GM12878 (cell line): ENCODE data around the gene TSC22D1. TPM values are rescaled to one million over a fixed set of nuclear protein-coding genes. Genes with fewer than 3 reads are reported as not detected.

Source experiments
- ATAC-seq: fragments of 200-7000 bp; cut with Tn5 transposase; 3 replicates; pipeline ENCODE4 v1.9.1; 2020; ENCODE audit warnings: mild to moderate bottlenecking, moderate library complexity
- BruUV-seq: library from RNA; stranded (reverse); fragments of 400-500 nt; replicated peaks from 2 replicates; lab custom pipeline; 2021; lab: Mats Ljungman, UMichigan
- CTCF ChIA-PET: fragments of 300-600 bp; sonication (Branson Sonifier 250); formaldehyde crosslinking; extraction: SDS; loops from one replicate; lab custom pipeline; 2021; ENCODE audit warnings: inconsistent platforms; lab: Yijun Ruan, JAX
- POLR2A ChIA-PET: fragments of 350-600 bp; formaldehyde crosslinking; extraction: SDS; loops from one replicate; lab custom pipeline; 2021; ENCODE audit warnings: inconsistent platforms; lab: Charles Lee
- RAD21 ChIA-PET: fragments of 300-600 bp; sonication (Branson Sonifier 250); formaldehyde crosslinking; loops from one replicate; lab custom pipeline; 2023; ENCODE audit warnings: antibody characterized with exemption; ENCODE audit not compliant: unreplicated experiment; lab: Charles Lee
- SMC1A ChIA-PET: fragments of 300-600 bp; sonication (Branson Sonifier 250); formaldehyde crosslinking; loops from one replicate; lab custom pipeline; 2023; ENCODE audit not compliant: unreplicated experiment, uncharacterized antibody; lab: Charles Lee
- DNase-seq: peaks from one replicate; pipeline ENCODE4 v3.0.0-alpha.2; 2011; ENCODE audit warnings: low read depth, low spot score
- FAIRE-seq: peaks from 3 replicates; lab custom pipeline; 2011; peaks lifted over from hg19 to GRCh38; lab: Jason Lieb, UNC
- H2AFZ ChIP-seq: 2 replicates; pipeline ENCODE4 v1.6.0; 2011; ENCODE audit warnings: low read depth, low read length, control low read depth; ENCODE audit not compliant: control insufficient read depth
- H3K27ac ChIP-seq: 2 replicates; pipeline ENCODE4 v1.5.1; 2011; ENCODE audit warnings: control low read depth; ENCODE audit not compliant: control insufficient read depth, insufficient read depth
- H3K27me3 ChIP-seq, 2 experiments: replicated peaks in 1 of 2; 2 replicates each; pipeline versions ENCODE4 v1.6.0 to v1.6.1; 2011; ENCODE audit warnings: low read length in 1 of 2; ENCODE audit not compliant: control insufficient read depth in 2 of 2, insufficient read depth in 2 of 2
- H3K36me3 ChIP-seq, 2 experiments: 2 replicates each; pipeline ENCODE4 v1.5.1; 2011; ENCODE audit warnings: low read length in 1 of 2; ENCODE audit not compliant: control insufficient read depth in 2 of 2, insufficient read depth in 2 of 2
- H3K4me1 ChIP-seq: 2 replicates; pipeline ENCODE4 v1.6.1; 2011; ENCODE audit warnings: mild to moderate bottlenecking, low read length, moderate library complexity, mixed read lengths; ENCODE audit not compliant: control insufficient read depth, insufficient read depth
- H3K4me2 ChIP-seq: 2 replicates; pipeline ENCODE4 v1.6.0; 2011; ENCODE audit warnings: control low read depth; ENCODE audit not compliant: control insufficient read depth, insufficient read depth
- H3K4me3 ChIP-seq: fragments of 200-600 bp; sonication (generic); 2 replicates; pipeline ENCODE4 v1.5.1; 2016
- H3K79me2 ChIP-seq: 2 replicates; pipeline ENCODE4 v1.6.0; 2011; ENCODE audit warnings: low read length; ENCODE audit not compliant: control insufficient read depth, insufficient read depth
- H3K9ac ChIP-seq: 2 replicates; pipeline ENCODE4 v1.8.0; 2011; ENCODE audit warnings: low read length, control low read depth, mixed read lengths; ENCODE audit not compliant: control insufficient read depth, insufficient read depth
- H3K9me3 ChIP-seq: replicated peaks from 3 replicates; pipeline ENCODE4 v1.5.1; 2011; ENCODE audit warnings: mild to moderate bottlenecking, low read length; ENCODE audit not compliant: control insufficient read depth, insufficient read depth
- H4K20me1 ChIP-seq: 2 replicates; pipeline ENCODE4 v1.6.0; 2011; ENCODE audit not compliant: control insufficient read depth, insufficient read depth
- DPF2 ChIP-seq: fragments of 450-650 bp; IDR thresholded peaks from 2 replicates; pipeline ENCODE4 v1.6.1; 2017; ENCODE audit warnings: mild to moderate bottlenecking
- ETV6 ChIP-seq, 2 experiments: fragments of 450-650 bp in 1 of 2; IDR thresholded peaks in 1 of 2; conservative IDR thresholded peaks in 1 of 2; 2 replicates each; pipeline ENCODE4 v1.6.1; 2014; ENCODE audit warnings: antibody characterized with exemption in 1 of 2, borderline replicate concordance in 1 of 2, low read depth in 1 of 2, mild to moderate bottlenecking in 1 of 2, moderate library complexity in 1 of 2
- MYC ChIP-seq: IDR thresholded peaks from 2 replicates; pipeline ENCODE4 v1.6.1; 2011; ENCODE audit warnings: mild to moderate bottlenecking, low read length, moderate library complexity, inconsistent platforms; ENCODE audit not compliant: insufficient read depth, insufficient replicate concordance, insufficient read length, severe bottlenecking
- POU2F2 ChIP-seq: IDR thresholded peaks from 3 replicates; pipeline ENCODE4 v1.6.1; 2011; ENCODE audit warnings: low read depth, mild to moderate bottlenecking, low read length, borderline replicate concordance
- RFX5 ChIP-seq: IDR thresholded peaks from 2 replicates; pipeline ENCODE4 v1.6.1; 2011; ENCODE audit warnings: low read depth, low read length, improper control_type of control experiment
- SMAD1 ChIP-seq: fragments of 450-650 bp; IDR thresholded peaks from 2 replicates; pipeline ENCODE4 v1.6.1; 2018; ENCODE audit warnings: mild to moderate bottlenecking, low read depth; ENCODE audit not compliant: partially characterized antibody
- SPI1 ChIP-seq: IDR thresholded peaks from 2 replicates; pipeline ENCODE4 v1.6.1; 2011; ENCODE audit warnings: low read depth, mild to moderate bottlenecking, low read length, moderate library complexity, borderline replicate concordance; ENCODE audit not compliant: insufficient read depth
- TCF12 ChIP-seq: IDR thresholded peaks from 2 replicates; pipeline ENCODE4 v1.6.1; 2011; ENCODE audit warnings: low read depth, mild to moderate bottlenecking, low read length
- TCF7 ChIP-seq: IDR thresholded peaks from 2 replicates; pipeline ENCODE4 v1.6.1; 2014; ENCODE audit warnings: antibody characterized with exemption, borderline replicate concordance
- ZNF592 ChIP-seq: fragments of 450-650 bp; IDR thresholded peaks from 2 replicates; pipeline ENCODE4 v1.6.1; 2017; ENCODE audit warnings: mild to moderate bottlenecking, moderate library complexity
- ZSCAN29 ChIP-seq: fragments of 450-650 bp; IDR thresholded peaks from 2 replicates; pipeline ENCODE4 v1.6.1; 2017; ENCODE audit warnings: mild to moderate bottlenecking, moderate library complexity
- ZZZ3 ChIP-seq: IDR thresholded peaks from 2 replicates; pipeline ENCODE4 v1.6.1; 2011; ENCODE audit warnings: low read depth; ENCODE audit not compliant: control insufficient read depth, insufficient read length
- WGBS: methylation state at CpG from one replicate; pipeline ENCODE4 v1.1.6; 2016; ENCODE audit warnings: low lambda C conversion rate; ENCODE audit not compliant: insufficient replicate concordance, insufficient coverage; ENCODE audit errors: missing lambda C conversion rate; 5-methylcytosine and 5-hydroxymethylcytosine counted together
- in situ Hi-C: fragments of 300-500 bp; cut with MboI; formaldehyde crosslinking; loops from 9 replicates; pipeline ENCODE4 v1.14.3; 2018; ENCODE audit warnings: mixed read lengths
- intact Hi-C: fragments of 100-400 bp; cut with micrococcal nuclease; formaldehyde crosslinking; loops from one replicate; pipeline ENCODE4 v1.14.2; 2022; ENCODE audit not compliant: unreplicated experiment
- polyA plus RNA-seq, 11 experiments: library from polyadenylated mRNA; depleted of rRNA in 4 of 11; unstranded in 6 of 11; stranded (reverse) in 5 of 11; fragments of >200 nt; fragmentation: Nextera tagmentation in 4 of 11; fragmentation: Illumina TruSeq in 1 of 11; extraction: Ambion mirVana in 4 of 11; extraction: Trizol in 1 of 11; gene quantifications; 1 replicate in 1 of 11; 2 replicates in 10 of 11; pipeline versions ENCODE4 v1.2.1 to v1.2.3, GENCODE V29; 2011 to 2016; ENCODE audit warnings: inconsistent platforms in 2 of 11, missing spikeins in 2 of 11, low read depth in 1 of 11
- total RNA-seq, 4 experiments: library from RNA; depleted of rRNA in 3 of 4; stranded (reverse); fragments of >200 nt in 3 of 4; fragmentation: Illumina TruSeq in 1 of 4; extraction: Trizol in 1 of 4; gene quantifications; 2 replicates each; pipeline versions ENCODE4 v1.2.1 to v1.2.3, GENCODE V29; 2013 to 2021
- TF ChIP-seq, protein P1 (sequence below): fragments of 450-650 bp; IDR thresholded peaks from 2 replicates; pipeline ENCODE4 v1.6.1; 2017; ENCODE audit warnings: borderline replicate concordance

Gene TSC22D1
- total and polyA plus RNA-seq, 10 of the 15 experiments (the other 5 are each of a cell fraction or from before 2014, with no cell fraction given): 0.37 to 15.7 (median 7.5) TPM

- Histone ChIP-seq H3K4me1 (no peaks in the 10 kb centered on the region), H3K27me3 (peaks cover 0 to 3% of the 10 kb centered on the region in 2 experiments; a peak in 3 of 4 replicates), H3K27ac (no peak overlapping the region), H3K4me2 (no peak overlapping the region), H2AFZ (no peak overlapping the region), H3K79me2 (no peaks in the 10 kb centered on the region), H4K20me1 (no peaks in the 10 kb centered on the region; the same call in 1 of the 2 replicates), H3K9ac (no peak overlapping the region), H3K4me3 (no peak overlapping the region), H3K36me3 (no peaks in the 10 kb centered on the region), H3K9me3 (no peaks in the 10 kb centered on the region)
- BruUV-seq: no TSS peak
- FAIRE-seq (no peak), ATAC-seq (no peak), DNase-seq (no peak)
- POLR2A ChIA-PET: no interaction called here
- in situ Hi-C loops: no loop called here
- CTCF ChIA-PET: no interaction called here
- SMC1A ChIA-PET: no interaction called here
- RAD21 ChIA-PET: no interaction called here
- intact Hi-C loops: no loop called here
- WGBS: 42% methylated on average over 15 of the region's 15 CpGs
- TF ChIP-seq DPF2 (no peak), TCF12 (no peak), SMAD1 (no peak), ETV6 (conservative IDR thresholded peaks at IDR 0.05 in 1 of 2, IDR thresholded peaks at IDR 0.05 in 1 of 2; ENCODE audit: borderline replicate concordance in 1 of 2, low read depth in 1 of 2) (no peak), ZNF592 (no peak), MYC (no peak), RFX5 (no peak), ZZZ3 (no peak), TCF7 (no peak), ZSCAN29 (no peak), POU2F2 (no peak), SPI1 (no peak)
- TF ChIP-seq, protein P1, sequence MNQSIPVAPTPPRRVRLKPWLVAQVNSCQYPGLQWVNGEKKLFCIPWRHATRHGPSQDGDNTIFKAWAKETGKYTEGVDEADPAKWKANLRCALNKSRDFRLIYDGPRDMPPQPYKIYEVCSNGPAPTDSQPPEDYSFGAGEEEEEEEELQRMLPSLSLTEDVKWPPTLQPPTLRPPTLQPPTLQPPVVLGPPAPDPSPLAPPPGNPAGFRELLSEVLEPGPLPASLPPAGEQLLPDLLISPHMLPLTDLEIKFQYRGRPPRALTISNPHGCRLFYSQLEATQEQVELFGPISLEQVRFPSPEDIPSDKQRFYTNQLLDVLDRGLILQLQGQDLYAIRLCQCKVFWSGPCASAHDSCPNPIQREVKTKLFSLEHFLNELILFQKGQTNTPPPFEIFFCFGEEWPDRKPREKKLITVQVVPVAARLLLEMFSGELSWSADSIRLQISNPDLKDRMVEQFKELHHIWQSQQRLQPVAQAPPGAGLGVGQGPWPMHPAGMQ: no peak
These were observed 171.6 kb downstream of the TSC22D1 start for GRCh38 chr13:44404261-44405132.
